Stimulated activated CD8-positive, alpha-beta memory T cell treated with anti-CD3 and anti-CD28 coated beads, Interleukin-12 subunit alpha, Interleukin-12 subunit beta, amount 100 ng/mL, for 4 hours (primary cell): ENCODE data around the gene PAK1.

Source experiments
- DNase-seq: peaks from one replicate; pipeline ENCODE4 v3.0.0-alpha.2; 2020; ENCODE audit warnings: low read depth

The PAK1 gene

GRCh38 chr11:77370217-77370616, 103.7 kb downstream of the PAK1 start:
- DNase-seq = no peak

GRCh38 chr11:77361184-77361583, 112.7 kb downstream of the PAK1 start:
- DNase-seq = no peak

- no peak for DNase-seq
Observed at GRCh38 chr11:77359481-77359880, 114.4 kb downstream of the PAK1 start.

- no peak for DNase-seq
Observed at GRCh38 chr11:77353131-77353530, 120.8 kb downstream of the PAK1 start.

GRCh38 chr11:77351281-77351886, 122.5 kb downstream of the PAK1 start:
- DNase-seq = no peak

- DNase-seq = no peak
Observed at GRCh38 chr11:77347948-77348347, 125.9 kb downstream of the PAK1 start.

- no peak for DNase-seq
Observed at GRCh38 chr11:77346906-77347603, 126.8 kb downstream of the PAK1 start.

- DNase-seq = no peak
Observed at GRCh38 chr11:77345621-77346020, 128.3 kb downstream of the PAK1 start.

- DNase-seq = no peak
Observed at GRCh38 chr11:77340501-77340900, 133.4 kb downstream of the PAK1 start.

GRCh38 chr11:77332259-77332658, 141.6 kb downstream of the PAK1 start:
- no peak for DNase-seq

- no peak for DNase-seq
Observed at GRCh38 chr11:77325159-77325558, 148.7 kb downstream of the PAK1 start.

GRCh38 chr11:77324508-77324907, 149.4 kb downstream of the PAK1 start:
- DNase-seq = no peak

- no peak for DNase-seq
Observed at GRCh38 chr11:77322926-77323590, 150.8 kb downstream of the PAK1 start.

- no peak for DNase-seq
Observed at GRCh38 chr11:77322506-77322905, 151.4 kb downstream of the PAK1 start.

- DNase-seq = no peak
Observed at GRCh38 chr11:77320351-77320750, 153.5 kb downstream of the PAK1 start.

GRCh38 chr11:77318600-77318999, 155.3 kb downstream of the PAK1 start:
- DNase-seq = no peak

GRCh38 chr11:77316733-77317342, 157.1 kb downstream of the PAK1 start:
- DNase-seq = no peak

GRCh38 chr11:77312107-77312506, 161.8 kb downstream of the PAK1 start:
- no peak for DNase-seq

- no peak for DNase-seq
Observed at GRCh38 chr11:77311701-77312100, 162.2 kb downstream of the PAK1 start.

GRCh38 chr11:77310721-77311120, 163.2 kb downstream of the PAK1 start:
- DNase-seq = no peak

- no peak for DNase-seq
Observed at GRCh38 chr11:77309401-77310085, 164.4 kb downstream of the PAK1 start.

GRCh38 chr11:77308838-77309237, 165.1 kb downstream of the PAK1 start:
- DNase-seq = no peak
